Keratinocyte (primary cell): ENCODE results near the gene USP53. TPM values are rescaled to one million over a fixed set of nuclear protein-coding genes. Genes with fewer than 3 reads are reported as not detected.
A peak's percentile ranks its signal among the peaks of the same experiment; 100 is the strongest.

Experiments used
- DNase-seq: peaks from one replicate; pipeline ENCODE4 v3.0.0-alpha.2; 2011; ENCODE audit warnings: low read depth, missing footprints, low spot score
- FAIRE-seq: peaks from 2 replicates; lab custom pipeline; 2011; peaks lifted over from hg19 to GRCh38; lab: Jason Lieb, UNC
- H2AFZ ChIP-seq: 2 replicates; pipeline ENCODE4 v1.6.0; 2012; ENCODE audit warnings: low read length, control low read depth, inconsistent platforms; ENCODE audit not compliant: control insufficient read depth
- H3K27ac ChIP-seq: 2 replicates; pipeline ENCODE4 v1.5.1; 2011; ENCODE audit warnings: low read length; ENCODE audit not compliant: control insufficient read depth, insufficient read depth
- H3K27me3 ChIP-seq: 3 replicates; pipeline ENCODE4 v1.6.0; 2011; ENCODE audit warnings: low read length; ENCODE audit not compliant: control insufficient read depth, insufficient read depth; ENCODE audit errors: extremely low read depth
- H3K36me3 ChIP-seq, 2 experiments: 2 replicates in 1 of 2; 3 replicates in 1 of 2; pipeline ENCODE4 v1.5.1; 2011; ENCODE audit warnings: low read length in 2 of 2, mild to moderate bottlenecking in 1 of 2; ENCODE audit not compliant: control insufficient read depth in 2 of 2, insufficient read depth in 2 of 2; ENCODE audit errors: extremely low read depth in 1 of 2
- H3K4me1 ChIP-seq: 3 replicates; pipeline ENCODE4 v1.5.1; 2011; ENCODE audit warnings: low read length; ENCODE audit not compliant: control insufficient read depth, insufficient read depth; ENCODE audit errors: extremely low read depth
- H3K4me2 ChIP-seq: 3 replicates; pipeline ENCODE4 v1.6.0; 2011; ENCODE audit warnings: low read depth, low read length; ENCODE audit not compliant: control insufficient read depth, insufficient read depth; ENCODE audit errors: extremely low read depth
- H3K4me3 ChIP-seq, 3 experiments: fragments of 200-600 bp in 1 of 3; sonication (generic) in 1 of 3; 2 replicates in 2 of 3; 3 replicates in 1 of 3; pipeline ENCODE4 v1.5.1; 2011 to 2016; ENCODE audit warnings: low read length in 3 of 3, mild to moderate bottlenecking in 3 of 3, control low read depth in 2 of 3, inconsistent platforms in 1 of 3, low read depth in 1 of 3, mixed read lengths in 1 of 3, mixed run types in 1 of 3, moderate library complexity in 1 of 3; ENCODE audit not compliant: control insufficient read depth in 2 of 3, insufficient read depth in 2 of 3; ENCODE audit errors: extremely low read depth in 1 of 3
- H3K79me2 ChIP-seq: 2 replicates; pipeline ENCODE4 v1.6.0; 2012; ENCODE audit warnings: low read length; ENCODE audit not compliant: control insufficient read depth, insufficient read depth
- H3K9ac ChIP-seq: 3 replicates; pipeline ENCODE4 v1.6.0; 2011; ENCODE audit warnings: low read length; ENCODE audit not compliant: control insufficient read depth, insufficient read depth; ENCODE audit errors: extremely low read depth
- H3K9me1 ChIP-seq: 3 replicates; pipeline ENCODE4 v1.6.0; 2011; ENCODE audit warnings: low read length; ENCODE audit not compliant: control insufficient read depth, insufficient read depth; ENCODE audit errors: extremely low read depth
- H3K9me3 ChIP-seq: 2 replicates; pipeline ENCODE4 v1.5.1; 2012; ENCODE audit warnings: low read depth, low read length; ENCODE audit not compliant: control insufficient read depth
- H4K20me1 ChIP-seq: 3 replicates; pipeline ENCODE4 v1.6.0; 2011; ENCODE audit warnings: low read length; ENCODE audit not compliant: control insufficient read depth, insufficient read depth; ENCODE audit errors: extremely low read depth
- EZH2 ChIP-seq: IDR thresholded peaks from one replicate; pipeline ENCODE4 v1.6.1; 2012; ENCODE audit warnings: inconsistent platforms, mild to moderate bottlenecking, low read length, moderate library complexity
- dilution Hi-C: fragments of 300-500 bp; cut with MboI; formaldehyde crosslinking; loops from one replicate; pipeline ENCODE4 v1.7.0; 2020; ENCODE audit warnings: low sequenced_read_pairs; ENCODE audit not compliant: extremely low pct_ligation_motif_present
- polyA plus RNA-seq, 5 experiments: library from polyadenylated mRNA; depleted of rRNA in 3 of 5; stranded (reverse) in 3 of 5; stranded (forward) in 1 of 5; unstranded in 1 of 5; fragments of >200 nt; gene quantifications; 1 replicate in 1 of 5; 2 replicates in 3 of 5; 3 replicates in 1 of 5; pipeline versions ENCODE4 v1.2.1 to v1.2.3, GENCODE V29; 2011 to 2012; ENCODE audit warnings: missing spikeins in 2 of 5, low read depth in 1 of 5, low replicate concordance in 1 of 5
- TF ChIP-seq, protein P1 (sequence below), 3 experiments: IDR thresholded peaks in 1 of 3; conservative IDR thresholded peaks in 1 of 3; optimal IDR thresholded peaks in 1 of 3; 2 replicates in 2 of 3; 3 replicates in 1 of 3; pipeline versions ENCODE3 to v1.5.1; 2011; ENCODE audit warnings: low read length in 3 of 3, mild to moderate bottlenecking in 3 of 3, moderate library complexity in 2 of 3, control low read depth in 1 of 3, inconsistent platforms in 1 of 3; ENCODE audit not compliant: insufficient read depth in 2 of 3; ENCODE audit errors: extremely low read depth in 1 of 3

Gene USP53
- polyA plus RNA-seq, 1 donor (not counting 4 experiments of a cell fraction or from before 2014, with no cell fraction given): 29.0 TPM

DNA sequence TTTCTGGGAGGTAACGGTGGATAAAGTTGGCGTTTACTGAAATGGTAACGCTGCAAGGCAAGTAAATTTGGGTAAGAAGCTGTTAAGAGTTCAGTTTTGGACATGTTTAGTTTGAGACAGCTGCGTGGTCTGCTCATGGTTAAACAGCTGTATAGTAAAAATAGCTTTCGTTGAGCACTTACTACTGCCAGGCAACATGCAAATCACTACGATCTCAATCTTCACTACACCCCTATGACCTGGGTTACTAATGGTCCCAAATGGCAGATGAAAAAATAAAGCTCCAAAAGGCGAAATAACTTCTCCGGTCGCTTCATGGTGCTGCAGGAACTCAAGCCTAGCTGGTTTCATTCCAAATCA is 87.2 kb downstream of the USP53 start:
- FAIRE-seq: no peak
- DNase-seq: no peak
- H3K9ac ChIP-seq: peak overlapping the region; percentile 97
- TF ChIP-seq, protein P1, sequence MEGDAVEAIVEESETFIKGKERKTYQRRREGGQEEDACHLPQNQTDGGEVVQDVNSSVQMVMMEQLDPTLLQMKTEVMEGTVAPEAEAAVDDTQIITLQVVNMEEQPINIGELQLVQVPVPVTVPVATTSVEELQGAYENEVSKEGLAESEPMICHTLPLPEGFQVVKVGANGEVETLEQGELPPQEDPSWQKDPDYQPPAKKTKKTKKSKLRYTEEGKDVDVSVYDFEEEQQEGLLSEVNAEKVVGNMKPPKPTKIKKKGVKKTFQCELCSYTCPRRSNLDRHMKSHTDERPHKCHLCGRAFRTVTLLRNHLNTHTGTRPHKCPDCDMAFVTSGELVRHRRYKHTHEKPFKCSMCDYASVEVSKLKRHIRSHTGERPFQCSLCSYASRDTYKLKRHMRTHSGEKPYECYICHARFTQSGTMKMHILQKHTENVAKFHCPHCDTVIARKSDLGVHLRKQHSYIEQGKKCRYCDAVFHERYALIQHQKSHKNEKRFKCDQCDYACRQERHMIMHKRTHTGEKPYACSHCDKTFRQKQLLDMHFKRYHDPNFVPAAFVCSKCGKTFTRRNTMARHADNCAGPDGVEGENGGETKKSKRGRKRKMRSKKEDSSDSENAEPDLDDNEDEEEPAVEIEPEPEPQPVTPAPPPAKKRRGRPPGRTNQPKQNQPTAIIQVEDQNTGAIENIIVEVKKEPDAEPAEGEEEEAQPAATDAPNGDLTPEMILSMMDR (optimal IDR thresholded peaks at IDR 0.05 in 1 of 3, IDR thresholded peaks at IDR 0.05 in 1 of 3, conservative IDR thresholded peaks at IDR 0.05 in 1 of 3; ENCODE audit: extremely low read depth in 1 of 3, insufficient read depth in 2 of 3, low read length in 3 of 3): no peak
- TF ChIP-seq EZH2: no peak
- H3K9me3 ChIP-seq: no peaks in the 10 kb centered on the region
- no peaks in the 10 kb centered on the region for H3K27me3 ChIP-seq
- H3K27ac ChIP-seq: peak overlapping the region; percentile 96
- H3K79me2 ChIP-seq: peaks cover 37% of the 10 kb centered on the region
- H3K36me3 ChIP-seq: peaks cover 0 to 1% of the 10 kb centered on the region in 2 experiments
- H2AFZ ChIP-seq: peak overlapping the region; percentile 94
- peaks cover 9% of the 10 kb centered on the region for H3K4me1 ChIP-seq
- dilution Hi-C loops: no loop called here
- H3K4me3 ChIP-seq: peak overlapping the region; percentile 84 to 96 (median 84)
- no peaks in the 10 kb centered on the region for H3K9me1 ChIP-seq
- no peaks in the 10 kb centered on the region for H4K20me1 ChIP-seq
- peak overlapping the region; percentile 92 for H3K4me2 ChIP-seq

DNA sequence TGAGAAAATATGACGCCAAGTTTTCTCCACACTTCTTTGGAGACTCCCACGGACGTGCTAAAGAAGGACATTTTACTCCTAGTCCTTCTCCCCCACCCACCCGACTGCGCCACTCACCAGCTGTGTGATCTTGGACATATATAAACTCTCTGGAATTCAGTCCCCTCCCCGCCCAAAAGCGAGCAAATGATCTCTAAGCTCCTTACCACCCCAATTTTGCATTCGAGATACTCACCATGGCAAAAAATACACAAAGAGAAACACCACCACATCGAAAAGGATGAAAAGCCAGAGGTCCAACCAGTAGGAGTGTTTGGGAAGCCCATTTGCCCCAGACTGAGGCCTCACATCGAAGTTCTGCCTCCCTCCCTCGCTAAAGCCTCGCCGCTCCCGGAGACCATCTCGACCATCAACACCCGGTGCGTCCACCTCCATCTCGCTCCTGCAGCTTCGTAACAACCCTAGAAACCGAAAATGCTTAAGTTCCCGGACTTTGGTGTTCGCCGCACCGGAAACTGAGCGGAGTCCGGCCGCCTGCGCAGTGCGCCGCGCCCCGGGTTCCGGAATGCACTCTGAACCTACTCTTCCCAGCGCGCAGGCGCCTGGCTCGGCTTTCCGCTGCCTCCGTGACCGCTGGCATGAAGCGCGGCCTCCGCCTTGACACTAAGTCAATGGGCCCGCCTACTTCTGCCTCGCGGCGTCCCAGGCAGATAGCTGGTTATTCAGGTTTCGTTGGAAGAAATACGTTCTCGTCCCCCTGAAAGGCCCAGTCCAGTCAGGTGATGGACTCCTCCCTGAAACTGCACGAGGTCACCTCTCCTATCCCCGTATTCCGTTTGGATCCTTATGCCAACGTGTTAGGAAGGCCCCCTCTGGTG is 87.8 kb downstream of the USP53 start:
- Histone ChIP-seq H4K20me1 (no peaks in the 10 kb centered on the region), H3K4me1 (peaks cover 9% of the 10 kb centered on the region), H3K79me2 (peaks cover 37% of the 10 kb centered on the region), H3K27me3 (no peaks in the 10 kb centered on the region), H3K4me3 (peak overlapping the region; percentile 84 to 96 (median 84)), H3K9me1 (no peaks in the 10 kb centered on the region), H3K27ac (peak overlapping the region; percentile 96), H2AFZ (peak overlapping the region; percentile 94), H3K36me3 (peaks cover 0 to 1% of the 10 kb centered on the region in 2 experiments), H3K9me3 (no peaks in the 10 kb centered on the region), H3K9ac (peak overlapping the region; percentile 97), H3K4me2 (peak overlapping the region; percentile 92)
- dilution Hi-C loops: no loop called here
- TF ChIP-seq, protein P1 (optimal IDR thresholded peaks at IDR 0.05 in 1 of 3, IDR thresholded peaks at IDR 0.05 in 1 of 3, conservative IDR thresholded peaks at IDR 0.05 in 1 of 3; ENCODE audit: extremely low read depth in 1 of 3, insufficient read depth in 2 of 3, low read length in 3 of 3): no peak
- TF ChIP-seq EZH2: no peak
- peak; percentile 75 for FAIRE-seq
- peak; percentile 44 for DNase-seq
